ENCODE measurements around the gene PDS5B. TPM values are rescaled to one million over a fixed set of nuclear protein-coding genes. Genes with fewer than 3 reads are reported as not detected.

The PDS5B gene
- total and polyA plus RNA-seq, 10 of the 15 experiments (the other 5 are each of a cell fraction or from before 2014, with no cell fraction given): 15.4 to 55.3 (median 30.7) TPM

GRCh38 chr13:32669030-32669646 is 82.9 kb downstream of the PDS5B start (continued):
- peak; percentile 57 to 65 (median 58); a peak in 5 of 6 replicates for TF ChIP-seq CTCF (IDR thresholded peaks at IDR 0.05 in 2 of 3, conservative IDR thresholded peaks at IDR 0.05 in 1 of 3; ENCODE audit: control insufficient read depth in 2 of 3, extremely low read depth in 1 of 3, insufficient read depth in 1 of 3, low read depth in 3 of 3, low read length in 3 of 3)
- TF ChIP-seq, protein P1, sequence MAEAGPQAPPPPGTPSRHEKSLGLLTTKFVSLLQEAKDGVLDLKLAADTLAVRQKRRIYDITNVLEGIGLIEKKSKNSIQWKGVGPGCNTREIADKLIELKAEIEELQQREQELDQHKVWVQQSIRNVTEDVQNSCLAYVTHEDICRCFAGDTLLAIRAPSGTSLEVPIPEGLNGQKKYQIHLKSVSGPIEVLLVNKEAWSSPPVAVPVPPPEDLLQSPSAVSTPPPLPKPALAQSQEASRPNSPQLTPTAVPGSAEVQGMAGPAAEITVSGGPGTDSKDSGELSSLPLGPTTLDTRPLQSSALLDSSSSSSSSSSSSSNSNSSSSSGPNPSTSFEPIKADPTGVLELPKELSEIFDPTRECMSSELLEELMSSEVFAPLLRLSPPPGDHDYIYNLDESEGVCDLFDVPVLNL (IDR thresholded peaks at IDR 0.05; ENCODE audit: low read depth, low read length): no peak
- no peak for TF ChIP-seq IRF4 (IDR thresholded peaks at IDR 0.05; ENCODE audit: low read depth, low read length)
- no peak for TF ChIP-seq SKIL (IDR thresholded peaks at IDR 0.05; ENCODE audit: low read depth, poor library complexity, severe bottlenecking)
- TF ChIP-seq, protein P2, sequence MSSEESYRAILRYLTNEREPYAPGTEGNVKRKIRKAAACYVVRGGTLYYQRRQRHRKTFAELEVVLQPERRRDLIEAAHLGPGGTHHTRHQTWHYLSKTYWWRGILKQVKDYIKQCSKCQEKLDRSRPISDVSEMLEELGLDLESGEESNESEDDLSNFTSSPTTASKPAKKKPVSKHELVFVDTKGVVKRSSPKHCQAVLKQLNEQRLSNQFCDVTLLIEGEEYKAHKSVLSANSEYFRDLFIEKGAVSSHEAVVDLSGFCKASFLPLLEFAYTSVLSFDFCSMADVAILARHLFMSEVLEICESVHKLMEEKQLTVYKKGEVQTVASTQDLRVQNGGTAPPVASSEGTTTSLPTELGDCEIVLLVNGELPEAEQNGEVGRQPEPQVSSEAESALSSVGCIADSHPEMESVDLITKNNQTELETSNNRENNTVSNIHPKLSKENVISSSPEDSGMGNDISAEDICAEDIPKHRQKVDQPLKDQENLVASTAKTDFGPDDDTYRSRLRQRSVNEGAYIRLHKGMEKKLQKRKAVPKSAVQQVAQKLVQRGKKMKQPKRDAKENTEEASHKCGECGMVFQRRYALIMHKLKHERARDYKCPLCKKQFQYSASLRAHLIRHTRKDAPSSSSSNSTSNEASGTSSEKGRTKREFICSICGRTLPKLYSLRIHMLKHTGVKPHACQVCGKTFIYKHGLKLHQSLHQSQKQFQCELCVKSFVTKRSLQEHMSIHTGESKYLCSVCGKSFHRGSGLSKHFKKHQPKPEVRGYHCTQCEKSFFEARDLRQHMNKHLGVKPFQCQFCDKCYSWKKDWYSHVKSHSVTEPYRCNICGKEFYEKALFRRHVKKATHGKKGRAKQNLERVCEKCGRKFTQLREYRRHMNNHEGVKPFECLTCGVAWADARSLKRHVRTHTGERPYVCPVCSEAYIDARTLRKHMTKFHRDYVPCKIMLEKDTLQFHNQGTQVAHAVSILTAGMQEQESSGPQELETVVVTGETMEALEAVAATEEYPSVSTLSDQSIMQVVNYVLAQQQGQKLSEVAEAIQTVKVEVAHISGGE (CRISPR knock-in tag; IDR thresholded peaks at IDR 0.05): no peak
- 0 out of 2 replicates have a peak, but pooled peaks have one; percentile 32 for TF ChIP-seq FOXM1 (IDR thresholded peaks at IDR 0.05; ENCODE audit: low read depth, low read length)
- peak; percentile 72; the same call in 1 of the 2 replicates for TF ChIP-seq SMC3 (IDR thresholded peaks at IDR 0.05; ENCODE audit: borderline replicate concordance, low read length)
- TF ChIP-seq HCFC1 (IDR thresholded peaks at IDR 0.05; ENCODE audit: low read length): no peak
- TF ChIP-seq, protein P3, sequence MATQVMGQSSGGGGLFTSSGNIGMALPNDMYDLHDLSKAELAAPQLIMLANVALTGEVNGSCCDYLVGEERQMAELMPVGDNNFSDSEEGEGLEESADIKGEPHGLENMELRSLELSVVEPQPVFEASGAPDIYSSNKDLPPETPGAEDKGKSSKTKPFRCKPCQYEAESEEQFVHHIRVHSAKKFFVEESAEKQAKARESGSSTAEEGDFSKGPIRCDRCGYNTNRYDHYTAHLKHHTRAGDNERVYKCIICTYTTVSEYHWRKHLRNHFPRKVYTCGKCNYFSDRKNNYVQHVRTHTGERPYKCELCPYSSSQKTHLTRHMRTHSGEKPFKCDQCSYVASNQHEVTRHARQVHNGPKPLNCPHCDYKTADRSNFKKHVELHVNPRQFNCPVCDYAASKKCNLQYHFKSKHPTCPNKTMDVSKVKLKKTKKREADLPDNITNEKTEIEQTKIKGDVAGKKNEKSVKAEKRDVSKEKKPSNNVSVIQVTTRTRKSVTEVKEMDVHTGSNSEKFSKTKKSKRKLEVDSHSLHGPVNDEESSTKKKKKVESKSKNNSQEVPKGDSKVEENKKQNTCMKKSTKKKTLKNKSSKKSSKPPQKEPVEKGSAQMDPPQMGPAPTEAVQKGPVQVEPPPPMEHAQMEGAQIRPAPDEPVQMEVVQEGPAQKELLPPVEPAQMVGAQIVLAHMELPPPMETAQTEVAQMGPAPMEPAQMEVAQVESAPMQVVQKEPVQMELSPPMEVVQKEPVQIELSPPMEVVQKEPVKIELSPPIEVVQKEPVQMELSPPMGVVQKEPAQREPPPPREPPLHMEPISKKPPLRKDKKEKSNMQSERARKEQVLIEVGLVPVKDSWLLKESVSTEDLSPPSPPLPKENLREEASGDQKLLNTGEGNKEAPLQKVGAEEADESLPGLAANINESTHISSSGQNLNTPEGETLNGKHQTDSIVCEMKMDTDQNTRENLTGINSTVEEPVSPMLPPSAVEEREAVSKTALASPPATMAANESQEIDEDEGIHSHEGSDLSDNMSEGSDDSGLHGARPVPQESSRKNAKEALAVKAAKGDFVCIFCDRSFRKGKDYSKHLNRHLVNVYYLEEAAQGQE (IDR thresholded peaks at IDR 0.05; ENCODE audit: low read depth, low read length): no peak
- no peak for TF ChIP-seq MYB (IDR thresholded peaks at IDR 0.05; ENCODE audit: borderline replicate concordance, low read depth, low read length)
- peak; percentile 68 for TF ChIP-seq RAD21 (IDR thresholded peaks at IDR 0.05; ENCODE audit: insufficient read depth, low read depth, low read length)
- TF ChIP-seq ZZZ3 (IDR thresholded peaks at IDR 0.05; ENCODE audit: control insufficient read depth, insufficient read length, low read depth): no peak

Measured in GM12878 (cell line).